Stimulated activated CD8-positive, alpha-beta memory T cell treated with anti-CD3 and anti-CD28 coated beads, Interleukin-7, amount 100 ng/mL, for 24 hours (primary cell): ENCODE data around the gene PRKN.

Experiments
- DNase-seq: peaks from one replicate; pipeline ENCODE4 v3.0.0-alpha.2; 2020; ENCODE audit warnings: low read depth

PRKN gene

GRCh38 chr6:161651949-161652348 is 1075.6 kb downstream of the PRKN start:
- DNase-seq: no peak

- DNase-seq: no peak
Measured at GRCh38 chr6:161649841-161650240, 1077.7 kb downstream of the PRKN start.

DNA sequence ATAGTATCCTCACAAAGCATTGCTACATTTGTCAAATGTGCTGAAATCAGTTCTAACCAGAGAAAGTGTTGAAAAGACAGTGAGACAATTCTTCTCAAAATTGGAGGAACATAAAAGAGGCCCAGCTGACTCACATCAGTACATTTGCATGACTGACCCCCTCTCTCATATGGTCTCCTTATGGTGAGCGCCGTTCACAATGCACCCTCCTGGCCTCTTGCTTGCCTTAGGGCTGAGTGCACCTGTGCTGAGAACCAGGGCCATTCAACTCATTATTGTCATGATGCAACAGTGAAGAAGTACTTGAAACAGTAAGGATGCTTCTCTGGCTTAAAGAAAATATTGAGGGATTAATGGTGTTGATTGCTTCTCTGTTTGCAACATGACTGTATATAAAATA is 1078.5 kb downstream of the PRKN start:
- no peak for DNase-seq

GRCh38 chr6:161647234-161647633 is 1080.3 kb downstream of the PRKN start:
- no peak for DNase-seq

DNA sequence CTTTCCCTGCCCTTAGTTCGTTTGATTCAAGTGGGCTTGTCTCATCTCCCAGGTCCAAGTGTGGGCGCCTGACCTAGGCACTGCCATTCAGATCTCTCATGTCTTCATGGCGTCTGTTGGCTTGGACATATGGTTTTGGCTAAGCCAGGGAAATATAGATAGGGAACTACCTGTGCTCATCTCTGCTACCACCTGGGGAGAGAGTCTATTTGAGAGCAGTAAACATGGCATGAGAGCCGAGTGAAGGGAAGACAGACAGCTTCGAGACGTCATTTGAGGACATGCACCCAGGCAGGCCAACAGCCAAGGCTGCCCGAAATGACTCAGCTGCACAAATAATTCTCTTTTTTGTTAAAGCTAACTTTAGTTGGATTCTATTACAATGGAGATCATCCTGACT is 1083.0 kb downstream of the PRKN start:
- DNase-seq: no peak

DNA sequence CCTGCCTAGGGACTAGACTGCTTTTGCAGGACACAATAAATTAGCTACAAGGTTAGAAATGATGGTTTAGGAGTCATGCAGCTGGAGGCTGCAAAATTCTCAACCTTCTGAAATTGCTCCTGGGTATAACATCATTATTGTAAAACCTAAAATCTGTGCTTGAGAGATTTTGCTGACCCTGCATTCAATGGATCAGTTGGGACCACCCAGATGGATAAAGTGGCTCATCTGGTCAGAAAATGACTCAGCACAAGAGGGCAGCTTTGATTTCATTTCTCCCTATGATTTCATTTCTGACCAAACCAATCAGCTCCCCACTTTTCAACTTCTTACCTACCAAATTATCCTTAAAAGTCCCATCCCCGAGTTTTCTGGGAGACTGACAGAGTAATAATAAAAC is 1086.4 kb downstream of the PRKN start:
- DNase-seq: no peak

DNA sequence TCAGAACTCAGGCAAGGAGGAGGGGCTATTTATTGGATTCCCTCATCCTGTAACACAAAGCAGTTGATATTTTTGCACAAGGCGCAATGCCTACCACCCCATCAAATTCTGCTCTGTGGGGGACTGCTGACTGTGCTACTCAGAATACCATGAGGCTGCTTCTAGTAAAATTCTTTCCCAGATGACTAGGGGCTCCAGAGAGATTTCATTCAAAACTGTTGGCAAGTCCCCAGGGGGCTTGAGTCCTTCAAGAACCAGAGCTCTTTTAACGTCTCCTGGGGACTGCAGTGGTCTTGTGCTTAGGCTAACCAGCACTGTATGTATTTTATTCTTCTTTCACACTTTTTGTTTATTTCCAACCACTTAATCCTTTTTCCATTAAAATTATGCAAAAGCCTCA is 1087.8 kb downstream of the PRKN start:
- no peak for DNase-seq

GRCh38 chr6:161637658-161638057 is 1089.9 kb downstream of the PRKN start:
- no peak for DNase-seq

DNA sequence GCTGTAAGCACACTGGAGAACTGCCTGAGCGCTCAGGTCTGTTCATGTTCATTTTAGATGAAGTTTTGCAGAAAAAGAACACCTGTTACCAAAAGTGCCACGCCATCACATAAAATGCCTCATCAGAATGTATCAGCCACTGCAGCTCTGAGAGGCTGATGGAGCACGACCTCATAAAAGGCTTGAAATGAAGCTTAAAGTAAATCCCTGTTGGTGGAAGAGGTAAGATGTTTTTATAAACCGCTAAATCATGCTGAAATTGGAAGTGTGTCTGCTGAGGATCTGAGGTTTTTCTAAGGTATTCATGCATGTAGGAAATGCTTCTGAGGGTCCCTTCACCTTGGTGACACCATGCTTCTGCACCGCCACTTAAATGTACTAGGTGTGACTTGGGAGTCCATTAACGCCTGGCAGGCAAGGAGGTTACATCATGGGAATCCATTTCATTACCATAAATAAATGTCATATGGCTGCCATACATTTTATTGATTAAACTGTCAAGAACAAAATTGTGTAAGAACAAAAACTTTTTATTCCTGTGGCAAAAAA is 1090.6 kb downstream of the PRKN start:
- DNase-seq: no peak

- no peak for DNase-seq
Measured at GRCh38 chr6:161635975-161636374, 1091.6 kb downstream of the PRKN start.

GRCh38 chr6:161634916-161635315 is 1092.7 kb downstream of the PRKN start:
- no peak for DNase-seq

- DNase-seq: no peak
Measured at GRCh38 chr6:161631676-161632194, 1095.8 kb downstream of the PRKN start.

- DNase-seq: no peak
Measured at GRCh38 chr6:161630674-161631073, 1096.9 kb downstream of the PRKN start.

- no peak for DNase-seq
Measured at GRCh38 chr6:161626132-161626676, 1101.4 kb downstream of the PRKN start.

DNA sequence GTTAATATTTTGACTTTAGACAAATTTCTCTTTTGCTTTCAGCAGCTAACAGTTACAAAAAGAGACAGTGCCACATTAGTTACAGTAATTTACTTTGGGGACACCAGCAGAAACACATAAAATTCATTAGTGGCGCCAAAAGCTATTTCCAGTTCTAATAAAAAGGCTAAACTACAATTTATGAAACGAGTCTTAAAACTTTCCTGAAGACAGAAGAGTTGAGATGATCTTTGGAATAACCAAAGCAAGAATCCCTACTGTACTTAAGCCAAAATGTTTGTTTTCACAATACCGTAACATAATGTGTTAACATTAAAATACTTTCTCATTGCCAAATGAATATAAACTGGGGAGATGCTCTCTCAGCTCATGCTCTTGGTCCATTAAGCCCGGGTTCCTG is 1103.5 kb downstream of the PRKN start:
- no peak for DNase-seq

GRCh38 chr6:161622779-161623178 is 1104.8 kb downstream of the PRKN start:
- no peak for DNase-seq

DNA sequence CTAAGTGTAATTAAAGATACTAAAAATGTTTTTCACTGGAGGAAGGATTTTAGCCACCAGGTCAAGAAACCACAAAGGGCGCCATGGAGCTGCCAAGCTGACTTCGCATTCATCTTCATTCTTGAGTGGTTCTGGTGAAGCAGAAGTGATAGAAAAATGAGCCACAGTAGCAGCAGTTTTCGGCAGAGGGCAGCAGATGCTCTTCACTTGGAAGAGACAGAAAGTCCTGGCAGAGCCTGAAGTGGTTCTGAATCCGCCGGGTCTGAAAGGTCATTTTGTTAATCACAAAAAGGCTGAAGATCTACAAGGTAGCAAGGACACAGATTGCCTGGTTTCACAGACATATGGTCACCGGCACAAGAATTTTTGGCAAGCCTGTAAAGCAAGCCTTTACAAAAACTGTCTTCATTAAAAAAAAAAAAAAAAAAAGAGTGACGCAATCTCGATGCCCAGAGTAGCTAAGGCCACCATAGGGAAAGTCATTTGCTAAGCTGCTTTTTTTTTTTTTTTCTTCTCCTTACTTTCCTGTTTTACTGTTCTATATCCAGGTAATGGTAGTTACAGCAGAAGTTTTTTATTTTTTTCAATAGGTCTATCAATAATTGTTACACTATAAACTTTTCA is 1108.6 kb downstream of the PRKN start:
- DNase-seq: no peak

- no peak for DNase-seq
Measured at GRCh38 chr6:161613711-161614110, 1113.9 kb downstream of the PRKN start.

GRCh38 chr6:161608771-161609170 is 1118.8 kb downstream of the PRKN start:
- DNase-seq: no peak

DNA sequence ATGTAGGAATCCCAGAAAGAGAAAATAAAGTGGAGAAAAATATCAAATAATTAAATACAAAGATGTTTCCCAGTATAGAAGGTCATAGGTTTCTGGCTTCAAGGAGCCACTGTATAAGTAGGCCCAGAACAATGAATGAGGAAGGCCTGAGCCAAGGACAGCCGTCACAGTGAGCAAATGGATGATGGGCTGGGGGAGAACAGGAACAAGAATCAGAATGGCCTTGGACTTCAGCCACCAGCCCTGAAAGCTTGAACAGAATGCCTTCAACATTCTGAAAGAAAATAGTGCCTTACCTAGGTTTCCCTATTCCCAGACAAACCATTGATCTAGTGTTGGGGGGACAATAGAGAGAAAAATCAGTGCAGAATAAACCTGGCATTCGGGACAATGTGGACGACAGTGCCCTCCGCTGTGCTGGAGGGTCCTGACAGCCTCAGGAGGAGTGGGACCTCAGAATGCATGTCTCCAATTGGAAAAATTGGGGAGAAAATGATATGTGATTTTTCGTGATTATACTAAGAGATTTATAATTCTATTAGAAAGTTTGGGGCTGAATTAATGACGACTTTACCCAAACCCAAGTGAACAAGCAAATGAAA is 1119.8 kb downstream of the PRKN start:
- no peak for DNase-seq

GRCh38 chr6:161602359-161602758 is 1125.2 kb downstream of the PRKN start:
- no peak for DNase-seq

DNA sequence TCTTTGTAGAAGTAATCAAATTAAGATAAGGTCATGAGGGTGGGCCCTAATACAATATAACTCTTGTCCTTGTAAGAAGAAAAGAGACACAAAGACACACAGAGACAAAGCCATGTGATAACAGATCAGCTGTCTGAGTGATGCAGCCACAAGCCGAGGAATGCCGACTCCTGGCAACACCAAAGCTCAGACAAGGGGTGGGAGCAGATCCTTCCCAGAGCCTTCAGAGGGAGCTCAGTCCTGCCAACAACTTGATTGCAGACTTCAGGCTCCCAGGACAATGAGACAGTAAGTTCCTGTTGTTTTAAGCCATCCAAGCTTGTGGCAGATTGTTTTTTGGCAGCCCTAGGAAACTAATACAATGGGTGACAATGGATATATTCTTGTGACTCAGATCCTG is 1128.7 kb downstream of the PRKN start:
- no peak for DNase-seq

DNA sequence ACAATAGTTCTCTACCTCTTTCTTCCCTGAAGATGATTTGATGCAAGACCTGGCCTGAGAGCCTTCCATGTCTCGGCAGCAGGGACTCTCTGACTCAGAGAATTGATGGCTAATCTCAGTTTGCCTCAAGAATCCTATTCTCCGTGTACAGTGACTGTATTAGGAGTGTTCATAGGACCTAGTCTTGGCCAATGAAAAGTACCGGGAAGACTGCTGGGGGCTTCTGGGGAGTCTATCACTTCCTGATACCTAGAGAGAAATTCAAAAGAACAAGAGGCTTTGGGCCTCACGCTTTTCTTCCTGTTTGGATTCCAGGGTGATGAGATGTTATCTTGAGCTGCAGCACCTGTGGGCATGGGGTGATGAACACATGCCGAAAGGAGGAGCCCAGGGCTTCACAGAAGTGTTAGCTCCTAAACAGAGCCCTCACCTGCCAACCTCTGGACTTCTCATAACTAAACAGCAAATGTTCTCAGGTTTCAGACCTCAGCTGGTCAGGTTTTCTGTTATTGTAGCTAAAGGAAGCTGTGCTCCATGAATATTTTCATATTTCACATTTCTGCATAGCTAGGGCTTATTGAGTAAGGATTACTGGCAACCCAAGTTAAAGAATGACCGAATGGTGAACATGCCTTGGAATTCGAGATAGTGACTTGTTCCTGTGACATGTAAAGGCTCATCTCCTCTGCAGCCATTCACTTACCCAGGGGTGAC is 1130.6 kb downstream of the PRKN start:
- no peak for DNase-seq
